ENCODE results near the gene GPNMB.

Gene GPNMB

DNA sequence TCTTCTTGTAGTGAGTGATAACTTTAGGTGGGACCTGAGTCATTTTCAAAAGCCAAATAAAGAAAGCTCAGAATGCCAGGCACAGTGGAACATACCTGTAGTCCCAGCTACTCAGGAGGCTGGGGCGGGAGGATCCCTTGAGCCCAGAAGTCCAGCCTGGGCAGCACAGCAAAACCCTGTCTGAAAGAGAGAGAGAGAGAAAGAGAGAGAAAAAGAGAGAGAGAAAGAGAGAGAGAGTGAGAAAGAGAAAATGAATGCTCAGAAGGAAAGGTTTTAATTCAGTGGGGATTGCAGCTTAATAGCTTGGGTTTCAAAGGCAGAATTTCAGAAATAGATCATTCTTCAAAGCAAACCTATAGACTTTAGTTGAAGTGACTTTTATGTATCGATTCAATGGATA lies 25.7 kb downstream of the GPNMB start:
- no peak for DNase-seq (ENCODE audit: low read depth in 2 of 2)

DNA sequence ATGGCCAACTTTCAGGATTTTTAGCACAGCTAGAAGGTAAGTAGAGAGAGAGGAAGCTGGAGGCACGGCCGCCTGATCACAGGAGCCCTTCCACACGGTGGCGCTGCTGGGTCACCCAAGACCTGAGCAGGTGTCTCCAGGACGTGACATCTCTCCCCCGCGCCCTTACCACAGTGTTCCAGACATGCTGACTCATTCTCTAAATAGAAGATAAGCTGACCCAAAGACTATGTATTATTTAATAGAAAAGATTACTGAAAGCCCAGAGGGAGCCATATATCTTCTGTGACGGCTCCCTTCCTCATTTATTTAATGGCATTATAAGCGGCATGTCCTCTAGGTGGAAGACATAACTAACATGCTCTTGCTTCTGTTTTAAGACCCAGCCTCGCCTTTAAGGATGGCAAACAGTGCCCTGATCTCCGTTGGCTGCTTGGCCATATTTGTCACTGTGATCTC lies 26.6 kb downstream of the GPNMB start:
- DNase-seq (ENCODE audit: low read depth in 2 of 2): peak; percentile 91 to 94

DNA sequence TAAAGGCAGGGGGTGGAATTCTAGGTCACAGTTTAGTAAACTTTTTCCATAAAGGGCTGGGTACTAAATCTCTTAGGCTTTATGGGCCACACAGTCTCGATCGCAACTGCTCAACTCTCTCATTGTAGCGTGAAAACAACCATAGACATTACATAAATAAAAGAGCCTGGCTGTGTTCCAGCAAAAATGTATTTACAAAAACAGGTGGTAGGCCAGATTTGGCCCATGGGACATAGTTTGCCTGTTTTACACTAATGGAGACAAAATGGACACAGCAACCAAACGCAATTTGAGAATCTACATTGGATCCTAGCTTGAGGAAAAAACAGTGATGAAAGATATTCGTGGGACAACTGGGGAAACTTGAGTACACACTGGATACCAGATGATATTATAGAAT lies 29.3 kb downstream of the GPNMB start:
- DNase-seq (ENCODE audit: low read depth in 2 of 2): no peak

DNA sequence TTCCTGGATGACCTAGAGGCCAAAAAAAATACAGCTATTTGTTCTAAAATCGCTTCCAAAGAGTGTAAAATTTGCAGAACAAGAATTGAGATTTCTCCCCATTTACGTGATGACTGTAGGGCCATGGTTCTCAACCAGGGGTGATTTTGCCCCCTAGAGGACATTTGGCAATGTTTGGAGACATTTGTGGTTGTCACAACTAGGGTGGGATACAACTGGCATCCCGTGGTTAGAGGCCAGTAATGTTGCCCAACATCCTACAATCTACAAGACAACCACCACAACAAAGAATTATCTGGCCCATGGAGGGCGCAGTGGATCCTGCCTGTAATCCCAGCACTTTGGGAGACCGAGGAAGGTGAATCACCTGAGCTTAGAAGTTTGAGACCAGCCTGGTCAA lies 29.8 kb downstream of the GPNMB start:
- DNase-seq (ENCODE audit: low read depth in 2 of 2): no peak

DNA sequence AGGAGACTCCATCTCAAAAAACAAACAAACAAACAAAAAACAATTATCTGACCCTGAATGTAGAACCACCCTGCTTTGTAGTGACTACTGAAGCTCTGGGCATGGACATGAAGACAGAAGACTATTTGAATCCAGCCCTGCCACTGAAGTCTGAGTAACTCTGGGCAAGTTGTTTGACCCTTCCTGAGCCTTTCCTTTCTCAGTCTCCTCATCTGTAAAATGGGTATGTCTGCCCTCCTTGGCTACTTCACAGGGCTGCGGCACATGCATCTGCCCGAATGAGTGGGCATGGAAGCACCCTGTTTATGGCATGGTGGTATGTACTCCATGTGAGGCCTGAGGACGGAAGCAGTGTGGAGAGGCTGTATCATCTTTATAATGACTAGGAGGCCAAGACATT lies 30.4 kb downstream of the GPNMB start:
- no peak for DNase-seq (ENCODE audit: low read depth in 2 of 2)

DNA sequence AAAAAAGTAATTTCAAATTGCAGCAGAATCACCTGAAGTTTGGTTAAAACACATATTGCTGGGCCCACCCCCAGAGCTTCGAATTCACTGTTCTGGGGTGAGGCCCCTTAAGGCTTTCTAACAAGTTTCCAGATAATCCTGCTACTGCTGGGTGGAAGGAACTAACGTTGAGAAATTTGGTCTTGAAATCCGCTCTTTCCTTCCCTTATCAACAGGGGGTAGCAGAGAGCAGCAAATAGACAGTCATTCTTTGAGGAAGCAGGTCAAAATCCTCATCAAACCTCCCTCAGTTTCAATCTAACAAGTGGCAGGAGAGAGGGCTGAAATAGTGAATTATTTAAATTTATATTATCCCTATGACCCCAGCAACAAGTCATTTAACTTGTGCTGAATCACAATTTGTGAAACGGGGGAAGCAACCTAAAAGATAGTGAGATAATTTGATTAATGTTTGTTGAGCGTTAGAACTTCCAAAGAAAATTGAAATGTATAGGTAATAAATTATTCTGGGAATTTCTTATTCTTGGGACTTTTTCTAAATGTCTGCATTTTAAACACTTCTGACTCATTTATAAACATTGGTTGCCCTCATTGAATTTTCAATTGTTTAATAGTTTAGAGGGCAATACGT lies 30.9 kb downstream of the GPNMB start:
- DNase-seq (ENCODE audit: low read depth in 2 of 2): peak in 1 of 2 donors; percentile 29

DNA sequence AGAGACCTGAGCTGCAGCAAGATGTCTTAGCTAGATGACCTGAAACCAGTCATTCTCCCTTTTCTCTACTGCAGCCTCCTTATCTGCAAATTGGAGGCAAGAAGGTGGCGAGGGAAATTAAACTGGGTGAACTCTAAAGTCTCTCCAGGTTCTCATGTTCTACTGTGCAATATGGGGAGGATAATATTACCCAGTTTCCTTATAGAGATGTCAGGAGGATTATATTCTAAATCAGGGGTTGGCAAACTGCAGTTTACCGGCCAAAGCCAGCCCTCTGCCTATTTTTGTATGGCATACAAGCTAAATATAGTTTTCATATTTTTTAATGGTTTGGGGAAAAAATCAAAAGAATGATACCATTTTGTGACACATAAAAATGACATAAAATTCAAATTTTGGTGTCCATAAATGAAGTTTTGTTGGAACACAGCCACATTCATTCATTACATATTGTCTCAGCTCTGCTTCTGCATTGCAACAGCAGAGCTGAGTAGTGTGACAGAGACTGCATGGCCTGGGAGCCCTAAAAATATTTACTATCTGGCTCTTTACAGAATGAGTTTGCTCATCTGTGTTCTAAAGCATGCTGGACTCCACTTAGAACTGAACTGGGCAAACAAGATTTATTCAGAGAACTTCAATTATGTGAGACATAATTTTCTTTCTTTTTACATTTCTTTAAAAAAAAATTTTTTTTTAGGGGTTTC lies 33.4 kb downstream of the GPNMB start:
- no peak for DNase-seq (ENCODE audit: low read depth in 2 of 2)

DNA sequence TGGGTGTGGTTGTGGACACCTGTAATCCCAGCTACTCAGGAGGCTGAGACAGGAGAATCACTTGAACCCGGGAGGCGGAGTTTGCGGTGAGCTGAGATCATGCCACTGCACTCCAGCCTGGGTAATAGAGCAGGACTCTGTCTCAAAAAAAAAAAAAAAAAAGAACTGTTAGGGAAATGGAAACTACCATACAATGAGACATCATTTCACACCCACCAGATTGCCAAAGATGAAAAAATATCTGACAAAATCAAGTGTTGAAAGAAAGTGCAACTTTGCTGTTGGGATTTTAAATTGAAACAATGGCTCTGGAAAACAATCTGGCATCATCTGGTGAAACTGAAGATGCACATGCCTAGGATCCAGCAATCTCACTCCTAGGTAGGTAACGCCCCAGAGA lies 36.5 kb downstream of the GPNMB start:
- DNase-seq (ENCODE audit: low read depth in 2 of 2): no peak

DNA sequence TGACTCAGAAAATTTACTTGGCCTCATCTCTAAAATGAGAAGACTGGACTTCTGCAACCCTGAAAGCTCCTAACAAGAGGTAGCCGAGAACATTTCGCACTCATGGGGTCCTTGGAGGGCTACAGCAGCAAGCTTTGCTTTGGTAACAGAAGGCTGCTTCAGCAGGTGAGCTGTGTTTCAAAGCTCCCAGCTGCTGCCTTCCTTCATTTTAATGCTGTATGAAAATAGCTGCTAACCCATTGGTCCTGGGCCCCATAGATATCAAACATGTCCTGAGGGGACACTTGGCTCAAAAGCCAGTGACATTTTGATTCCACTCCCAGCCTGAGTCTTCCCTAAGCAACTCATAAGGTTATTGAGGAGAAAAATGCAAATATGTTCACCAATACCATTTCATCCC lies 38.3 kb downstream of the GPNMB start:
- DNase-seq (ENCODE audit: low read depth in 2 of 2): no peak

DNA sequence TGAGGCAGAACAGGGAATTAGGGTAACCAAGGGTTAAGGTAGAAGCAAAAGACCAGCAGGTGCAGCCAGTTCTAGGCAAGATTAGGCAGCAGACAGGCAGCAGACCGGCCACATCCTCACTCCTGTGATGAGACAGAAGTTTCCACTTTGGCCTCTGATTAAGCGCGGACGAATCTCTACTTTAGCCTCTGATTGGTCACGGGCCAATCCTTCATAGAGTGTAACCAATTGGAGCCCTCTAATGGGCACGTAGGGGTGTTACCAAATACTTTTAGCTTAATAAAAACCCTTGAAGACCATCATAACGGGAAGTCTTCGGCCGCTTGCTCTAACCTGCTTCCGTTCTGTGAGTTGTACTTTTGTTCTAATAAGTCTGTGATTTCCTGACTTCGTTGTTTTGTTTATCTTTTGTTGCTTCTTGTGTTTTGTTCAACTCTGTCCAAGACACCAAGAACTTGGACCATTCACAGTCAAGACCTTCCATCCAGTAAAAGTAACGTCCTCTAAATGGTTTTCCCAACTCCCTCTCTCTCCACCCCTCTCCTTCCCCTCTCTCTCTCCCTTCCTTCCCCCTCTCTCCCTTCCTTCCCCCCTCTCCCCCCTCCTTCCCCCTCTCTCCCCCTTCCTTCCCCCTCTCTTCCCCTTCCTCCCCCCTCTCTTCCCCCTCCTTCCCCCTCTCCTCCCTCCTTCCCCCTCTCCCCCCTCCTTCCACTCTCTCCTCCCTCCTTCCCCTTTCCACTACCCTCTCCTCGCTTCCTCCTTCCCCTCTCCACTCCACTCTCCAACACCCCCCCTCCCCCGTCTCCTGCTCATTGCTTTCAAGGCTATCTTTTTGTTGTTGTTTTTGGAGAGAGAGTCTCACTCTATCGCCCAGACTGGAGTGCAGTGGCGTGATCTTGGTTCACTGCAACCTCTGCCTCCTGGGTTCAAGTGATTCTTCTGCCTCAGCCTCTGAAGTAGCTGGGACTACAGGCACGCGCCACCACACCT lies 39.4 kb downstream of the GPNMB start:
- DNase-seq (ENCODE audit: low read depth in 2 of 2): no peak

DNA sequence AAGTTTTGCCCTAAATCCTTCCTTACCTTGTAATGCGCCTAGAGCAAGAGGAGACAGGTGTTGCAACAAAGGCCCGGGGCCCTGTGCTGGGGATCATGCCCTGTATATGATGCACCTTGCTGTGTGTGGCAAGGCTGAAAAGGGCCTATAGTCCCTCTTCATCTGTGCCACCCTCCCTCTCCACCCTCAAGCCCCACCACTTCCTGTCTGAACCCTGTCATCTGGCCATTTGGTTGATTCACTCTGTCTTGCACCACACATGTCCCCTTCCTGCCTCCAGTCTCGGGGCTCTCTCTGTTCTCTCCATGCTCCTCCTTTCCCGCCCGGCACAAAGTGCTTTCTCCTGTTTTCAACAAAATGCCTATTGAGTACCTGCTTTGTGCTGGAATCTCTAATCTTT lies 41.0 kb downstream of the GPNMB start:
- no peak for DNase-seq (ENCODE audit: low read depth in 2 of 2)

DNA sequence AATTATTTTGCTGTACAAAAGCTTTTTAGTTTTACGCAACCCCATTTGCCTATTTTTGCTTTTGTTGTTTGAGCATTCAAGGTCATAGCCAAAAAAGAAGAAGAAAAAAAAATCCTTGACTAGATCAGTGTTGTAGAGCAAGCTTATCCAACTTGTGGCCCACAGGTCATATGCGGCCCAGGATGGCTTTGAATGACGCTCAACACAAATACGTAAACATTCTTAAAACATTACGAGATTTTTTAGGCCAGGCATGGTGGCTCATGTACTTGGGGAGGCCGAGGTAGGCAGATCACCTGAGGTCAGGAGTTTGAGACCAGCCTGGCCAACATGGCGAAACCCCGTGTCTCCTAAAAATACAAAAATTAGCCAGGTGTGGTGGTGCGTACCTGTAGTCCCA lies 44.4 kb downstream of the GPNMB start:
- no peak for DNase-seq (ENCODE audit: low read depth in 2 of 2)

DNA sequence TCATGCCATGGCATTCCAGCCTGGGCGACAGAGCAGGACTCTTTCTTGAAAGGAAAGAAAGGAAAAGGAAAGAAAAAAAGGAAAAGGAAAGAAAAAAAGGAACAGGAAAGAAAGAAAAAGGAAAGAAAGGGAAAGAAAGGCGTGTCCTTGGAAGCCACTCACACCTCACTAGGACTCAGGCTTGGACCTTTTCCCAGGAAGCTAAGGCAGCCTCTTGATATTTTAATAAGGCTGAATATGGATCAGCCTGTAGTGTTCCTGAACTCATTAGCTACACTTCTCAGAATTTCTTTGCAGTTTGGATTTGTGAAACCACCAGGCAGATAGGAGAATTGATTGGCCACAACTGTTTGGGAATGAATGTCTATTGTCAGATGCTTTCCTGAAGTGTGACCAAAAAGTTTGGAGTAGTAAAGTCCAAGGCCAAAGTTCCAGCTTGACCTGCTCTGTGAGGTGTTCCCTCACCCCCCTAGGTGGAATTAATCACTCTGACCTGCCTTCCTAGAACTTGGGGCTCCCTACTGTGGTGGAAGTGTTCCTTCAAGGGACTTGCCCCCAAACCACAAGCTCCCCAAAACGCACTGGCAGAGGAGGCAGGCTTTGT lies 45.5 kb downstream of the GPNMB start:
- DNase-seq (ENCODE audit: low read depth in 2 of 2): no peak

DNA sequence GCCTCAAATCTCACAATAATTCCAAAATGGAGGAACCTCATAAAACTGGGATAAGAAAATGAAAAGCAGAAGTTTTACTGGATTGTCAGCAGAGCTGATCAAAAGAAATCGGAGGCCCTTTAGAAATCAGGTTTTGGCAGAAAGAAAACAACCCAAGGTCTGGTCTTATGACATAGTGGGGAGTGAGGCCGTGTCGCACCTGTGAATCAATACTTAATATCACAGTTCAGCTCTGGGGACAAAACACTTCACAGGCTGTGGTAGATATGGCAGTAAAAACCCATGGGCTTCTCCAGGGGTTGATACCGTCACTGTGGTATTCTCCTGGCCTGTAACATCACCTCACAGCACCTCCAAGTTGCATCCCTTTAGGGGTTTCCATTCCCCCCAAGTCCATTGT lies 46.0 kb downstream of the GPNMB start:
- DNase-seq (ENCODE audit: low read depth in 2 of 2): no peak

DNA sequence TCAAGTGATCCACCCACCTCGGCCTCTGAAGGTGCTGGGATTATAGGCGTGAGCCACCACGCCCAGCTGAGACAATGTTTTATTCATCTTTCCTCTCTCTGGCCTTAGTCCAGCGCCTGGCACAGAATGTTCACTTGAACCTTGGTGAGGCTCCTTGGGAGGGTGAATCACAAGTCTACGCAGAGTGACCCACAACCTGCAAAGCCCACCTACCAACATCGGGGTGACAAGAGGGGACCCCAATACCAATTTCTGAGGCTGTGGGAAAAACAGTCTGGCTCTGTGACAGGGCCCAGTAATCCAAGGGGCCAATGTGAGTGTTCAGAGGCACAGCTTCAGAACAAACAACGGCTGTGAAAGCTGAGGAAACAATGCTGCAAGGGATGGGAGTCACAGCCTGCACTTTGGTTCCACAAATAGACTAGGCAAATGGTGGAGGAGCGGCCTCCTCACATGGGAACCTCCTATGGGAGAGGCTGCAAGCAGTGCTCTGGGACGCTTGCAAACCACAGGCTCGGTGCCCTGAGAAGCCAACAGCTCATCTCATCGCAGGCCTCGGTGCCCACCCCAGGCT lies 47.0 kb downstream of the GPNMB start:
- DNase-seq (ENCODE audit: low read depth in 2 of 2): no peak

DNA sequence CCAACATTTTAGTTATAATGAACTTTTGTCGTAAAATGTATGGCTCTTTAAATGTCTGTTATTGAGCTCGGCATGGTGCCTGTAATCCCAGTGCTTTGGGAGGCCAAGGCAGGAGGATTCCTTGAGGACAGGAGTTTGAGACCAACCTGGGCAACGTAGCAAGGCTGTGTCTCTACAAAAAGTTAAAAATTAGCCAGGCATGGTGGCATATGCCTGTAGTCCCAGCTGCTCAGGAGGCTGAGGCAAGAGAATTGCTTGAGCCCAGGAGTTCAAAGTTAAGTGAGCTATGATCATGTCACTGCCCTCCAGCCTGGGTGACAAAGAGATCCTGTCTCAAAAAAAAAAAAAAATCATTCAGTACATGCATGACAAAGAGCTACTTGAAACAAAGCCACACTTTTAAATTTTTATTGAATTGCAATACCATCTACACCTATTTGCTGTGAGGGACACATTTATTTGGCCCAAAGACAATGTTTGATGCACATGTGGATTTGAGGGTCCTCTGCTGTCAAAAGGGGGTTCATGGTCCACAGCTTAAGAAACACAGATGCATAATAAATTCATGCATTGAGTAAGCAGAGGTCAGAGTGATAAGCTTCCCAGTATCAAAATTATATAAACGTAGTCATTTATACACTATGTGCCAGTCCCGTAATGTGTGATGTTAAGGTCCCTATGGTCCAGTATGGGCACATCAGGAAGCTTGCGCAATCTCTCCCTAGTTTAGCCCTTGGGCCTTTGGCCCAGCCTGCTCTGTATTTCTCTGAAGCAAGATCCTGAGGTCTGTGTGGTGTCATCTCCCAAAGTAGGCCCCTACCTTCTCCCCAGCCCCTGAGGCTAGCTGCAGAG lies 48.2 kb downstream of the GPNMB start:
- no peak for DNase-seq (ENCODE audit: low read depth in 2 of 2)

DNA sequence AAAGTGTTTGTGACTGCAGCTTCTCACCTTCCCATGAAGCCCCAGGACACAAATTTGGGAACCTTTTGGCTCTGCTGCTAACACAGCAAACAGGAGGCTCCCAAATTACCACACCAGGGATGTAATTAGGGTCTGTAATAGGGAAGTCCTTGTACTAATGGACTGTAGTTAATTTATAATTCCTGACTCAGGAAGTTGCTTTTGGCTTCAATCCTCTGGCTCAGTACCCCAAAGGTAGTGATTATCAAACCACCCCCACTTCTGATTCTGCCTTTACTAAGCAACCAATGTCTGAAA lies 48.8 kb downstream of the GPNMB start:
- DNase-seq (ENCODE audit: low read depth in 2 of 2): no peak

DNA sequence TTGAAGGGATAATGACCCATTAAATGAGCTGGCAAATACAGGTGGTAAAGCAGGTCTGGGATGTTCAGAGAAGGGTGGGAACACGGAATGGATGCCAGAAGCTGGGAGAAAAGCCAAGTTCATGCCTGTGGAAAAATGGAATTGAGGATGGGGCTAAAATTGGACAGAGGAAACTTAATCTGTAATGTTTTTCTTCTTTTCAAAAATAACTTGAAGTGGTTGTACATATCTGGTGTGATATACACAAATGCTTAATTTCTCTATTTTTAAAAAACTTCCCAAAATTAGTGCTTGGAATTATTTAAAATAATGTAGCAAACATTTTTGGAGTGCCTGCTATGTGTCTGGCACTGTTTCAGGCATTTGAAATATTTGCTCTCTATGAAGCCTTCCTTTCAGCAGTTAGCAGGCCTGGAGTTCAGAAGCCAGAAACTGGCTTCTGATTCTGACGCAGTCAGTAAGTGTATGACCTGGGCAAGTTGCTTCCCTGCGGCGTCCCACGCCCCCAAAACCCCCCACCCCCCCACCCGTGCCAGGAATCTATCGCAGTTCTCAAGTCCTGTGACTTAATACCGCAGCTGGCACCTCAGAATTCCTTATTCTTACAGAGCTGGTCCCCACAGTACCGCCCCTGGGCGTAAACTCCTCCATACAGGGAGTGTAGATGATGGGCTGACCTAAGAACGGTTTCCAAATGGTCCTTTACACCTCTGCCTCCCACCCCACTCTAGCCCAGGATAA lies 51.7 kb downstream of the GPNMB start:
- no peak for DNase-seq (ENCODE audit: low read depth in 2 of 2)

DNA sequence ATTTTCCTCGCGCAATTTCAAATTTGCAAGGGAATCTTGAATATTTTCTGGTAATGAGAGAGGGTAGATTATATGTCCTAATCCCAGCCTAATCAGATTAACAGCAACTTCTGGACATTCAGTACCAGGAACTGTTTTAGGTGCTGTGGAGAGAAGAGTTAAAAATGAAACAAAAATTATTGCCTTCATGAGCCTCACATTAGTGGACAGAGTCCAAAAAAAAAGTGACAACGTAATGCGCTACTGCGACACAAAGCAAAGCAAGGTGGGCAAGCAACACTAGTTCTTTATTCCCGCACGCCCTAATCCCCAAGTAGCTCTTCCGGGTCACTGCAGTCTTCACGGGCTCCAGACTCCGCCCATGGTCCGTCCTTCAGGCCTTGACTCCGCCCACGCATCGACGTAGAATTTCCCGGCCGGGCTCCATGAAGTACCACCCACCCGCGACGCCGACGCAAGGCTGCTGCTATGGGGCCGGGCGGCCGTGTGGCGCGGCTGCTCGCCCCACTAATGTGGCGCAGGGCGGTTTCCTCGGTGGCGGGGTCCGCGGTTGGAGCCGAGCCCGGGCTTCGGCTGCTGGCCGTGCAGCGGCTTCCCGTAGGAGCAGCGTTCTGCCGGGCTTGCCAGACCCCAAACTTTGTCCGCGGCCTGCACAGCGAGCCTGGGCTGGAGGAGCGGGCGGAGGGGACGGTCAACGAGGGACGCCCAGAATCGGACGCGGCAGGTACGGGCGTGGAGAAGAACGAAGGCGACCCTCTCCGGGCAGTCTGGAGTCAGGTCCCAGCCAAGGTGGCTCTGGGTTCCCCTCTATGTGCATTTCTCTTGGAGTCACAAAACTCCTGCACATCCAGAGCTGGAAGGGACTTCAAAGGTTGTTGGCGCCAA lies 52.6 kb downstream of the GPNMB start, which contains the start of gene MALSU1:
Gene MALSU1 (plus strand): TSS at position 455 of the 885 bp plus-strand sequence. CDS start 14 bp downstream, at position 469.
- peak; percentile 97 to 98 for DNase-seq (ENCODE audit: low read depth in 2 of 2)
